ENCODE results near the gene GCC2.

GCC2 gene

GRCh38 chr2:108414256-108414876 is 34.6 kb upstream of the GCC2 start:
- H3F3A ChIP-seq (ENCODE audit: low read depth), result no peaks in the 10 kb centered on the region
- no peak overlapping the region for H3K9ac ChIP-seq (ENCODE audit: low read depth, low read length, poor library complexity, severe bottlenecking)
- H3K9me2 ChIP-seq (replicated peaks; ENCODE audit: low read depth, low read length), result no peaks in the 10 kb centered on the region
- no peaks in the 10 kb centered on the region for H3K4me1 ChIP-seq (ENCODE audit: insufficient read depth, low read length, poor library complexity, severe bottlenecking)
- no peak overlapping the region for H3K4me2 ChIP-seq (ENCODE audit: low read depth, low read length, poor library complexity, severe bottlenecking)
- TF ChIP-seq CTCF (conservative IDR thresholded peaks at IDR 0.05; ENCODE audit: low read length), result no peak
- no peak for TF ChIP-seq EZH2phosphoT487 (IDR thresholded peaks at IDR 0.05; ENCODE audit: borderline replicate concordance)
- H3K4me3 ChIP-seq (ENCODE audit: low read length, poor library complexity, severe bottlenecking), result no peak overlapping the region
- 0 out of 2 replicates have a peak overlapping the region, but pooled peaks have one; percentile 33 for H2AFZ ChIP-seq (ENCODE audit: low read length)
- no peaks in the 10 kb centered on the region for H3K9me3 ChIP-seq (ENCODE audit: insufficient read depth, low read depth, low read length)
- H3K79me2 ChIP-seq (ENCODE audit: insufficient read depth, low read length), result no peaks in the 10 kb centered on the region
- no peaks in the 10 kb centered on the region for H4K20me1 ChIP-seq (ENCODE audit: insufficient read depth, low read length, poor library complexity, severe bottlenecking)
- no peaks in the 10 kb centered on the region for H3K27me3 ChIP-seq (ENCODE audit: insufficient read depth, low read length, poor library complexity, severe bottlenecking)
- no peaks in the 10 kb centered on the region for H3K36me3 ChIP-seq (ENCODE audit: insufficient read depth, low read length)

GRCh38 chr2:108414945-108415344 is 34.1 kb upstream of the GCC2 start:
- H3K9me3 ChIP-seq (ENCODE audit: insufficient read depth, low read depth, low read length), result no peaks in the 10 kb centered on the region
- H2AFZ ChIP-seq (ENCODE audit: low read length), result 0 out of 2 replicates have a peak overlapping the region, but pooled peaks have one; percentile 33
- no peaks in the 10 kb centered on the region for H3K27me3 ChIP-seq (ENCODE audit: insufficient read depth, low read length, poor library complexity, severe bottlenecking)
- no peaks in the 10 kb centered on the region for H3K9me2 ChIP-seq (replicated peaks; ENCODE audit: low read depth, low read length)
- H3K9ac ChIP-seq (ENCODE audit: low read depth, low read length, poor library complexity, severe bottlenecking), result no peak overlapping the region
- no peaks in the 10 kb centered on the region for H3K4me1 ChIP-seq (ENCODE audit: insufficient read depth, low read length, poor library complexity, severe bottlenecking)
- H3K36me3 ChIP-seq (ENCODE audit: insufficient read depth, low read length), result no peaks in the 10 kb centered on the region
- H3K79me2 ChIP-seq (ENCODE audit: insufficient read depth, low read length), result no peaks in the 10 kb centered on the region
- H3F3A ChIP-seq (ENCODE audit: low read depth), result no peaks in the 10 kb centered on the region
- no peak for TF ChIP-seq CTCF (conservative IDR thresholded peaks at IDR 0.05; ENCODE audit: low read length)
- TF ChIP-seq EZH2phosphoT487 (IDR thresholded peaks at IDR 0.05; ENCODE audit: borderline replicate concordance), result no peak
- H3K4me3 ChIP-seq (ENCODE audit: low read length, poor library complexity, severe bottlenecking), result no peak overlapping the region
- no peaks in the 10 kb centered on the region for H4K20me1 ChIP-seq (ENCODE audit: insufficient read depth, low read length, poor library complexity, severe bottlenecking)
- no peak overlapping the region for H3K4me2 ChIP-seq (ENCODE audit: low read depth, low read length, poor library complexity, severe bottlenecking)

- Histone ChIP-seq H3F3A (ENCODE audit: low read depth) (no peaks in the 10 kb centered on the region), H3K9me3 (ENCODE audit: insufficient read depth, low read depth, low read length) (no peaks in the 10 kb centered on the region), H3K36me3 (ENCODE audit: insufficient read depth, low read length) (no peaks in the 10 kb centered on the region), H2AFZ (ENCODE audit: low read length) (no peak overlapping the region), H3K27me3 (ENCODE audit: insufficient read depth, low read length, poor library complexity, severe bottlenecking) (no peaks in the 10 kb centered on the region), H3K9ac (ENCODE audit: low read depth, low read length, poor library complexity, severe bottlenecking) (no peak overlapping the region), H3K4me1 (ENCODE audit: insufficient read depth, low read length, poor library complexity, severe bottlenecking) (no peaks in the 10 kb centered on the region), H4K20me1 (ENCODE audit: insufficient read depth, low read length, poor library complexity, severe bottlenecking) (no peaks in the 10 kb centered on the region), H3K9me2 (replicated peaks; ENCODE audit: low read depth, low read length) (no peaks in the 10 kb centered on the region), H3K79me2 (ENCODE audit: insufficient read depth, low read length) (no peaks in the 10 kb centered on the region), H3K4me2 (ENCODE audit: low read depth, low read length, poor library complexity, severe bottlenecking) (no peak overlapping the region), H3K4me3 (ENCODE audit: low read length, poor library complexity, severe bottlenecking) (no peak overlapping the region)
- TF ChIP-seq CTCF (conservative IDR thresholded peaks at IDR 0.05; ENCODE audit: low read length), result peak; percentile 38; the same call in 1 of the 2 replicates
- TF ChIP-seq EZH2phosphoT487 (IDR thresholded peaks at IDR 0.05; ENCODE audit: borderline replicate concordance), result no peak
Measured at GRCh38 chr2:108417254-108417653, 31.8 kb upstream of the GCC2 start.

Measured in Loucy (cell line).